HG02759 (cell line): Measurements from ENCODE around the gene GRAP2.
"Not testable (repeated sequence)": the region's sequence is repeated elsewhere in the genome, so short reads cannot be mapped to it uniquely, and the experiment has no call there.

Experiments used
- ATAC-seq: cut with Tn5 transposase; IDR thresholded peaks from one replicate; pipeline ENCODE4 v1.9.1; 2021; ENCODE audit warnings: mild to moderate bottlenecking, moderate library complexity; ENCODE audit not compliant: unreplicated experiment

Gene GRAP2

GRCh38 chr22:39942439-39943230, 41.8 kb downstream of the GRAP2 start:
- ATAC-seq = no peak

- ATAC-seq = no peak
These were observed 42.5 kb downstream of the GRAP2 start for GRCh38 chr22:39943337-39943736.

DNA sequence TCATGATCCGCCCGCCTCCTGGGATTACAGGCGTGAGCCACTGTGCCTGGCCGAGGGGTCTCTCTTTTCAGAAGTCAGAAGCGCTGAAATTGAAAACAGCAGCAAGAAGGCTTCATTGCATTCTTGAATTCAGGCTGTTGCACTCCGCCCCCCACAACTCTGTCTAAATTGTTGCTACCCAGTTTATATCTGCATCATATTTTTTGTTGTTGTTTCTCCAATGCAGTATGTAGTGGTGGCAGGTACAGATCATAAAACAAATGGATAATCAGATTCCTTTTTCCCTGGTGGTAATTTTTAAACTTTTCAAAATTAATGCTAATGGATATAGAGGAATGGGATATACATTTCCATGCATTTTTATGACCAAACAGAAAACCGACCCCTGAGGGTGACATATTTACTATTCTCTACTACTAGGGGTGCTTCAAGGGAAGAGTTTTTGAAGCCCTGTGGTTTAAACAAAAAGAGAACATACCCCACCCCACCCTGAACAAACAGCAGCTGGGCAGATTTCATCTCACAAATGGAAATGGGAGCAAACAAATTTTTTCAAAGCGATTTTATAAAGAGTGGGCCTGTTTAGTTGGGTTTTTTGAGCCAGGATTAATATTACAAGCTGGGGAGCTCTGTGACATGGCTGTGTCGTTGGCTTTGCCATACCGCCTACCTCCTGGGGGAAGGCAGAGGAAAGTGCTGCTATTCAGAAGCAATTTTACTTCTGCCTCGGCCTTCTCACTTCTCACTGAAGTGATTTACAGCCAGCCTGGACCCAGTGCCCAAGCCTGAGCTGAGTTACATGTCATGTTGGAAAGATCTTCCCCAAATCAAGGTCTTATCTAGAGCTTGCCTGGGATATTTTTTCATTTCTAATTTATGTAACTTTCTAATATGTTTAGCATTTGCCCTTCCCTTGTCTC, 43.3 kb downstream of the GRAP2 start:
- ATAC-seq = no peak

GRCh38 chr22:39946126-39946502, 45.2 kb downstream of the GRAP2 start:
- ATAC-seq = no peak

DNA sequence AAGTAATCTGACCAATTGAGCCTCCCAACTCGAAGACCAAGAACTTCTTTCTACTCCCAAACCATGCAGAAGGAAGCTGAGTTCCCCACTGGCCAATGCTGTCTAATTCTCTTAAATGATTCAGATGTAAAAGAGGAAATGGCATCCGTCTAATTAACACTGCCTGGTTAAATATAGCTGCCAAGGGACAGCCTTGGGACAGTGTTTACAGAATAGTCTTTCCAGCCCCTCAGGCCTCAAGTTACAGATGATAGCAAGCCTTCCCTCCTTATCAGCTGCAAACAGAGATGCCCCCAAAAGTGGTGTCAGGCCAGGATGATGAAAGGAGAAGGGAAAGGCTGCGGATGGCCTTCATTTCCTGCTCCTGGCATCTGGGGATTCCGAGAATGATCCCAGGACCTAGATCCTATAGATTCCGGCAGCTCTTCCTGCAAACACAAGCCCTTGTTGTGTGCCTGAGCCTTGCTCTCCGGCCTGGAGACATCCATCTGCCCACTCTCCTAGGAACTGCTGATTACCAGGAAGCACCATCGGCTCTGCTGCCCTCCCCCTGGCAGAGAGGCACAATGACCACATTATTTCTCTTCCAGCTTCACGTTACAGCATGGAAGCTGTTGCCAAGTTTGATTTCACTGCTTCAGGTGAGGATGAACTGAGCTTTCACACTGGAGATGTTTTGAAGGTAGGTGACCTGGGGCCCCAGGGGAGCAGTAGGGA, 45.8 kb downstream of the GRAP2 start:
- no peak for ATAC-seq

DNA sequence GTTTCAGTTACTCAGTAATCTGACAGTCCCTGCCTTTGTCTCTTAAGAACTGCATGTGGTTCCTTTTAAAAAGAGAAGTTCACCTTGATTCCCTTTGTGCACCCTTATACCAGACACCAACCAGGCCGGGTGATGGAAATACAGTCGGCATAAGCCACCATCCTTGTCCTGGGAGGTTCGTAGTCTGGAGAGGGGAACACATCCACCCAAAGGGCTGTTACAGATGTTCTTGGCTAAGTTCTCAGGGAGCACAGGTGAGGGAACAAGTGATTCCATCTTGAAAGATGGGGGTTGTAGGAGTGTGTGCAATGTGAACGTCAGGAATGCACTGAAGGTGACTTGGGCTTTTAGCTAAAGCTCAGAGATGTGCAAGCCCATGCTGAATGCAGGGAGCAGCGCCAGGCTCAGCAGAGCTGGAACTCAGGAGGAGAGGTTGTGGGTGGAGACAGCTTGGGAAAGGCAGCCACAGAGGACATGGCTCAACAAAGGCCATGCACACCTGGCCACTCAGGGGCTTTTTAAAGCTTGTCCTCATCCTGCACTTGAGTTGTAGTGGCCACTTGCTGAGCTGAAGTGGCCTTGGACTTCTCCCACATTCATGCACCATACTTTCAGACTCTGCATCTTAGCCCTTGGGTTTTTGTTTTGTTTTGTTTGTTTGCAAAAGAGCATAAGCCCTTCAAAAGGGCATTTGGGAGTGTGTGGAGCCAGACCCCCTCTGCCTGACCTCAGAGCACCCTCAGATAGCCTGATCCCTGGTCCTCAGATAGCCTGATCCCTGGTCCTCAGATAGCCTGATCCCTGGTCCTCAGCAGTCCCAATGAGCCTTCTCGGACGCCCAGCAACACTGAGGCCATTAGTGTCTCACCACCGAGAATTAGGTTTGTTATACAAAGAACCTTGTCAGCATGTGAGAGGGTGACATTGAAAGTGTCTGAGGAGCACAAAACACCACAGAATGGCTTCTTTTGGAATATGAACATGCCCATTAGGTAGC, 46.6 kb downstream of the GRAP2 start:
- no peak for ATAC-seq

DNA sequence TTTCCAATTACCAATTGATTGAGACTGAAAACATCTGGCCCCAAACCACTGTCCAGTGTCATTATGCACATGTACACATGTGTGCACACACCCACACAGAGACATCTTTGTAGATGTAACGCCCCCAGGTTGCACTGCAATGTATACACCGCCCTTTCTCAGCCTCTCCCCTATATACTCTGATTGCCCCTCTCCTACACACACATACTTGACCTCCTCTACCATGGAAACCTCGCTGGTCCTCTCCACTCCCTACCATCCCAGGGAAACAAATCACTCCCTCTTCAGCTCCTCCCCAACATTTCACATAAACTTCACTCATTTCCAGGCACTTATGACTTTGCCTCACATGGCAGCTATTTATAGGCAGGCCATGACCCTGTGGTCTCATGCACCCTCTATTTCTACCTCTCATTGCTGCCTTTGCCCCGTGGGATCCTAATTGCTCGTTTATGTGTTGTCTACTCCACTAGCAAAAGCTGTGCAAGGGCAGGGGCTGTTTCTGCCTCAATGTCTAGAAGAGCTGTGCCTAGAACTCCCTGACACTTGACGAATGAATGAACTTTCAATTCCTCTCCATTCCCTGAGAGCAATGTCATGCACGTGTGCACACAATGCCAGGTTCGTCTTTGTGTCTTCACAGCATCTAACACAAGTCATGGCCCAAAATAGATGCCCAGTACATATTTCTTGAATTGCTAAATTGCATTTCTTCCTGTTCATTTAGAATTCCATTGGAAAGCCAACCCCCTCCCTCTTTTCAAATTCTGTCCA, 49.3 kb downstream of the GRAP2 start:
- ATAC-seq = no peak

- not testable (repeated sequence) for ATAC-seq
These were observed 50.9 kb downstream of the GRAP2 start for GRCh38 chr22:39951603-39952293.

DNA sequence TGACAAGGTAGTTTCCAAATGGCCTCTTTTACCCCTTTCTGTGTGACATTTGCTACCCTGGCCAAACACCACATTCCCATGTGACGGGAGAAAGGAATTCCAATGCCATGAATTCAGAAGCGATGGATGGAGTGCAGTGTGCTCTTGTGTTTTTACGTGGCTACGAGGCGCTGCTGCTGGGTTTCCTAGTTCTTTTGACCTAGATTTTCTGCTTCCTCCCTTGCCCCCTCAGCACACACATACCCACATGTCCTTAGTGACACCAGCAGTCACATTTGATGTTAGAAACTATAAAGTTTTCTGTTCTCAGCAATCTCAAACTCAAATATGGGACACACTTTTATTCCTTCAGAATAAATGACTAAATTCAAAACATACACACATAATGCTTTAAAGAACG, 51.5 kb downstream of the GRAP2 start:
- no peak for ATAC-seq

DNA sequence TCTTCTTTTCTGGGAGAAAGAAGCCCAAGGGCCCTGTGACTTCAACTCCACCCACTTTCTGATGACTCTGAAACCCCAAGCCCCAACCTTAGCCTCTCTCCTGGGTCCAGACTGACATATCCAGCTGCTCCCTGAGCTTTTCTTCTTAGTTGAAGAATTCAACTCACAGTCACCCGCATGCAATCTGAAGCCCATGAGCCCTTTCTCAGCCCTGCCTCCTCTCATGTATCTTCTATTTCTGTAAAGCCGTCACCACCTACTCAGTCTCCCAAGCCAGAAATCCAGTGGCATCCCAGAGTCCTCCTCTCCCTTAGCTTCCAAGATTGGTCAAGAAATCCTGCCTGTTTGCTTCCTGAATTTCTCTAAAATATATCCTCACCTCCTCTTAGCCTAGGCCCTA, 52.2 kb downstream of the GRAP2 start:
- no peak for ATAC-seq

DNA sequence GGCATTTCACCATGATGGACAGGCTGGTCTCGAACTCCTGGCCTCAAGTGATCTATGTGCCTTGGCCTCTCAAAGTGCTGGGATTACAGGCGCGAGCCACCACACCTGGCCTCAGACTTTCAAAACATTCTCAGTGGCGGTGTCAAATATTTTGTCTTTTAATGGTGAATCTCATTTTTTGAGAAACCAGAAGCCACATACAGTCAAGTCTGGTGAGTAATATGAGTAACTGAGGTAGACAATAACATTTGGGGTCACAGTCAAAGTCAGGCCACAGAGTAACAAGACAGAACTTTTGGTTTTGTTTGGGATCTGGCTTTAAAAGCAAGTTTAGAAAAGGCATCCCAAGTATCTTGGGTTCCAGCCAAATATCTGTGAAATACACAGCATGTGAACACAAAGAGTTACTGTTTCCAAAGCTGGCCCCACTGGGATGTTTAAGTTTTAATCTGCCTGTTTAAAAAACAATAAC, 53.7 kb downstream of the GRAP2 start:
- no peak for ATAC-seq

- ATAC-seq = no peak
These were observed 54.8 kb downstream of the GRAP2 start for GRCh38 chr22:39955675-39956074.

GRCh38 chr22:39956932-39957664, 56.2 kb downstream of the GRAP2 start:
- no peak for ATAC-seq

GRCh38 chr22:39958009-39958711, 57.3 kb downstream of the GRAP2 start:
- no peak for ATAC-seq

DNA sequence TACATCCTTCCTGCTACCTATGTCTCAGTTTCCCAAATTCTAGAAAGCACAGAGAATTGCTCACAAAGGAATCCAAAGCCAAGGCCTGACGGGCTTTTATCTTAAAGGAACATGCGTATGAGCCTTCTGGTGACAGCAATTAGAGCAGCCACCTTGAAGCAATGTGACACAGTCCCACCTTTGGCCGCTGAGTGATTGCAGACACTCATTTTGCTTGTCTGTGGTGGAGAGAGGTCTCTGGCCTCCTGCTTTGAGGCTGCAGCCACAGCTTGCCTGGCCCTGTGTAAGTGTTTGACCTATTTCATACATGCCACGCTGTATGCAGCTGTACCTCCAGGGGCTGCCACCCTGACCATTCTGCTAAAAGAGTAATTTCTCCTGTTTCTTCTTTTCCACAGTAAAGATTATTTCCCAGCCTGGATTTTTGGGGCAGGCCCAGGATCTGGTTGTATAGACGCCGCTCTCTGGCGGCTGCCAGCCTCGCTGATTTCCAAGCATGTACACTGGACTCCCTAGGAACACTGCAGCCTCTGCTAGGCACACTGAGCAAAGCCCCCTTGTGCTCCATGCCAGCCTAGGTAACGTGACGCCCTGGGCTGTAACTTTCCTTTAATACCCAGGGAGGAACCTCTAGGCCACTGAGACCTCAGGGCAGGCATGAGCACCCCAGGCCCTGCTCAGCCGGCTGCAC, 58.2 kb downstream of the GRAP2 start:
- ATAC-seq = no peak

DNA sequence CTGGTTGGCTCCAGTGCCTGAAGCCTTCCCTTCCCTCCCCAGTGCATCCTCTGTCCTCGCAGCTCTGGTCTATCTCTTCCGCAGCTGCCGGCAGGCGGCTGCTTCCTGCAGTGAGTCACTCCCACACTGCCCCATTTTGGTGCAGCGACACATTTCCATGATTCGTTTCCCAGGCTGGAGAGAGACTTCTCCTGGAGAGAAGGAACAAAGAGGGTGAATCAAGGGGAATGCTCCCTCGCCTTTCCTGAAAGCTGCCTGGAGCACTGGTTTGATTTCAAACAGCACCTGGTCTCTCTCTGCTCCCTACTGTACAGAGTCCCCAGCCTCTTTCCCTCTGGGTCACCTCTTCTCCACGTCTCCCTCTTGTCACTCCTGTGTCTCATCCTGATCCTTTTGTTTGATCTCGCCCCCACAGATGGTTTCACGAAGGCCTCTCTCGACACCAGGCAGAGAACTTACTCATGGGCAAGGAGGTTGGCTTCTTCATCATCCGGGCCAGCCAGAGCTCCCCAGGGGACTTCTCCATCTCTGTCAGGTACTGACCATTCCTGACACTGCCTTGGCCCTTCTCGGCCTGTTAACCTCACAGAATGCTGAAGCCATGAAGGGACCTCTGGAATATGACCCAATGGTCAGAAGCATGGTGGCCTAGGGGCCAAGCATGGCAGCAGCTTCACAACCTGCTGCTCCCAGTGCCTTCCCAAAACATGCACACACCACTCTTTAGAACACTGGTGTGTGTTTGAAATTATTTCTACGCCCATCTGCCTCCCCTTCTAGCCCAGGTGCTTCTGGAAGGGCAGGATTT, 59.0 kb downstream of the GRAP2 start, which contains the start of gene TMA7B:
Gene TMA7B, plus strand, starts transcription at position 758 of the 808 bp plus-strand sequence. CDS start 3,978 bp downstream, outside the sequence.
- ATAC-seq = no peak
